Measurements from ENCODE around the gene MUC3A. TPM values are rescaled to one million over a fixed set of nuclear protein-coding genes. Genes with fewer than 3 reads are reported as not detected.
"Not testable (repeated sequence)": the region's sequence is repeated elsewhere in the genome, so short reads cannot be mapped to it uniquely, and the experiment has no call there.

The MUC3A gene
- total RNA-seq, 1 experiment from 2014 or later, result not detected

DNA sequence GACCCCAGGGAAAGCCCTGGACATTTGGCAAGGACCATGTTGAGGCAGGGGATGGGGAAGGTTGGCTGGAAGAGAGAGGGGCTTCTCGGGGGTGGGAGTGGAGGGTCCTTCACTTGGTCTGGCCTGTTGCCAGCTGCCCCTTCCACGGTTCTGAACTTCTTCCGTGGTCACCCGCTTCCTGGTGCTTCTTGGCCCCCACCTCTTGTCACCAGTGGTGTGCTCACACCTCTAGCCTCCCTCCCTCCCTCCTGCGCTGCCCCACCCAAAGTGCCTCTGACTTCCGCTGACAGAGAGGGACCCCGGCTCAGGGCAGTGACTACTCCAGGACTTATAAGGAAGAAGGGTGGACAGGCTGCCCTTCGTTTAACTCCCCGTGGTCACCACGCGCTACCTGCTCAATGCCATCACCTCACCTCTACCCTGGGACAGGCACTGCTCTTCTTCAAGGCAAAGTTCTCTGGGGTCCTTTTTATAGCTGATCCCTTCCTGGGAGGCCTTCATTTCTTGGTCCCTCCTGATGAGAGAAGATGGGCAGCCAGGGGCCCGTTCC is 19.8 kb downstream of the MUC3A start, which contains the start of gene MUC12:
MUC12 (plus strand) TSS at position 500 of the 550 bp plus-strand sequence. CDS start 58 bp downstream, outside the sequence.
- no peak for DNase-seq (ENCODE audit: low read depth)

DNA sequence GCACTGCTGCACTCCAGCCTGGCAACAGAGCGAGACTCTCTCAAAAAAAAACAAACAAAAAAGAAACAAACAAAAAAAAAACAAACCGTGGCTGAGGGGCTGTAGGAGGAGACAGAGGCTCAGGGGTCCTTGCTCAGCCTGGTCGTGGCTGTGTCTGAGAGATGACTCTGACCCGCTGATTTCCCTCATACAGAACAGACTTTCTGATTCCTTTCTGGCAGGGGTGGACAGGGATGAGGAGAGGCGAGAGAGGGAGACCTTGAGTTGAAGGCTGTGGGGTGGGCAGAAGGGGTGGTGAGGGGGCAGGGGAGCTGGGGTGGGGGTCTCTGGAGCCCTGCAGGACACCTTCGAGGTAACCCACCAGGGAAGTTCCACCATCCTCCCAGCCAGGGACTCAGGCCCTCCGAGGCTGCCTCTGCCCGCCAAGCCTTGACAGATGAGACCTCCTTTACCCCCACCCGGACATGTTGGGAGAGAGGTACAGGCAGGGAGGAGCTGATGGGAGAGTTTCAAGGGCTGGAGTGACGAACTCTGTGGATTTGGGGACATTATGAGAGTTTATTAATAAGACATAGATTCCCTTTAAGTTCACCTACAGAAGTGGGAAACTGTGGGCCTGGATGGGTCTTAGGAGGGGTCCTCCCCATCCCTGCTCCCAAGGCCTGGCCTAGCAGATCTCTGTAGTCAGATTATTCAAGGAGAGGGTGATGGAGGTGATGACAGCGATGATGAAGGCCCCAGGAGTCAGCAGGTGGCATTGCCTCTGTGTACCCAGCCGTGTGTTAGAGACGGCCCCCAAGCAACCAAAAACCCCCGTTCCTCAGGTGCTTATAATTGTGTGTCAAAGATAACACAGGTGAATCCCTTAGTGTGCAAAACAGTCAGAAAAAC is 22.0 kb downstream of the MUC3A start:
- DNase-seq (ENCODE audit: low read depth), result no peak

DNA sequence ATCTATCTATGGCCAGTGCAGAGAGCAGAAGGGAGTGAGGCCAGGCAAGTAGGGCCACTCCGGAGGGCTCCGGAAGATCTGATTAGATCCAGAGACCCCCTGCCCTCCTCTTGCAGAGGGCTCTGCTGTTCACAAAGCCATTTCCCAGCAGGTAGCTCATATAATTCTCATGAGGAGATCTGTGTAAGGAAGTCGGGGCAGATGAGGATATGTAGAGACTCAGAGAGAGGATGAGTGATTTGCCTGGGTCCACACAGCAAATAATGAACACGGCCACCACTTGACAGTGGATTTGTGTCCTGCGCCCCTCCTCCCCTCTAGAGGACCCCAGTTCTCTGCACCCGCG is 22.6 kb downstream of the MUC3A start:
- DNase-seq (ENCODE audit: low read depth), result no peak

- no peak for DNase-seq (ENCODE audit: low read depth)
Measured at GRCh38 chr7:100974021-100974420, 24.7 kb downstream of the MUC3A start.

DNA sequence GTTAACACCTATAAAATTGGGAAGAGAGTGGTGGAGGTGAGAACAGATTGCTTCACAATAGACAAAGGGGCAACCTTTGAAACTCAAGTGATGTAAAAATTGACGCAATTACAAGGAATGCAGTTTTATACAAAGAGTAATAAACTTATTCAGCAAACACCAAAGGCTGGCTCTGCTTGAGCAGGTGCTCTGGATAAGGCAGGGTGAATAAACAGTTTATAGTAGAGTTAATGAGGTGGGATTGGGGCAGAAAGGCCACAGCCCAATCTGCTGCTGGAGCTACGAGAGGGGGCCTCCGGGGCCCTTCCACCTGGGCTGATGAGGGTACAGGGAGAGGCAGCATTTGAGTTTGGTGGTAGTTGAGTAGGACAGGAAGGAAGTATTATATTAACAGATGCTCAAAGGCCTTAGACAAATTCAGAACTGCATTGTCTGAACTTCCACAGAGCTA is 26.1 kb downstream of the MUC3A start:
- no peak for DNase-seq (ENCODE audit: low read depth)

DNA sequence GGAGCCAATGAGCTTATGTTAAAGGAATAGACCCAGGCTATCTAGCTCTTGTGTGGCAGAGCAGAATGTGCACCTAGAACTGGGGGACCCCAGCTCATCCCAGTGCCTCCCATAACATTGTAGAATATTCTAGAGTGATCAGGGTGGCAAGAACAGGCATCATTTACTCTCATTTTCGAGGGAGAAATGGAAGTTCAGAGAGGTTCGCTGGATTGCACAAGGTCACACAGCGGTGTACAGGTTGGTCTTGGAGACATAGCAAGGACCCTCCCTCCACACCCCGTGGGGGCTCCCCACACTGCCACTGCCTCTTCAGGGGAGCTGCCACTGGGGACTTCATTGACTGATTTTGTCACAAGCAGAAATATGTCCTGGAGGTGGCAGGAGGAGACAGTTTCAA is 29.0 kb downstream of the MUC3A start:
- DNase-seq (ENCODE audit: low read depth), result no peak

DNA sequence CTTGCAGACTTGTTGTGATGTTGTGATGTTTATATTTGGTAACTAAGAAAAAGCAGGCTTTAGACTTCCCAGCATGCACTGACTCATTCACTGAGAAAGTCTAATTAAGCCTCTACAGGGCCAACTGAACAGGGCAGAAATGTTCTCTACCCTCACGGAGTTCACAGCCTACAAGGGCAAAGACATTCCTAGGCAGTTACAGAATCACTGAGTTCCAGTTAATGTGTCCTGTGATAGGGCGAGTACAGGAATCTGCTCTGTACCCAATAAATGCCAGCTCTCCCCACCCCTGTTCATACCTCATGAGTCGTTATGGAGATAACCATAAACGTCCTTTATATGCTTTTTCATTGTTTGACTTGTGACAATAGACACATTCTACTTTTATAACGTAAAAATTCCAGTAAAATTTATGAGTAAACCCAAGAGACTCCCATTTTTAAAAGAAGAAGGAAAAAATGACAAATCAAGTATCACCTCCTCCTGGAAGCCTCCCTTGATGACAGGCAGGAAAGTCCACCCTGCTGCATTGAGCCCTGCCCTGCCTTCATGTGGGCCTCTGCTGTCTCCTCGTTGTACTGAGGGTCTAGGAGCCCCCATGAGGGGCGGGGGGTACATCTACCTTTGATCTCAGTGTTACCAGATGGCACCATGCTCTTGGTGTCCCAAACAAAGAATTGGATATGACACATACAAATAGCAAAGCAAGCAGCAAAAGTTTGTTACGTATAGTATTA is 34.3 kb downstream of the MUC3A start:
- DNase-seq (ENCODE audit: low read depth), result peak; percentile 77

- not testable (repeated sequence) for DNase-seq (ENCODE audit: low read depth)
Measured at GRCh38 chr7:100984241-100984918, 35.0 kb downstream of the MUC3A start.

DNA sequence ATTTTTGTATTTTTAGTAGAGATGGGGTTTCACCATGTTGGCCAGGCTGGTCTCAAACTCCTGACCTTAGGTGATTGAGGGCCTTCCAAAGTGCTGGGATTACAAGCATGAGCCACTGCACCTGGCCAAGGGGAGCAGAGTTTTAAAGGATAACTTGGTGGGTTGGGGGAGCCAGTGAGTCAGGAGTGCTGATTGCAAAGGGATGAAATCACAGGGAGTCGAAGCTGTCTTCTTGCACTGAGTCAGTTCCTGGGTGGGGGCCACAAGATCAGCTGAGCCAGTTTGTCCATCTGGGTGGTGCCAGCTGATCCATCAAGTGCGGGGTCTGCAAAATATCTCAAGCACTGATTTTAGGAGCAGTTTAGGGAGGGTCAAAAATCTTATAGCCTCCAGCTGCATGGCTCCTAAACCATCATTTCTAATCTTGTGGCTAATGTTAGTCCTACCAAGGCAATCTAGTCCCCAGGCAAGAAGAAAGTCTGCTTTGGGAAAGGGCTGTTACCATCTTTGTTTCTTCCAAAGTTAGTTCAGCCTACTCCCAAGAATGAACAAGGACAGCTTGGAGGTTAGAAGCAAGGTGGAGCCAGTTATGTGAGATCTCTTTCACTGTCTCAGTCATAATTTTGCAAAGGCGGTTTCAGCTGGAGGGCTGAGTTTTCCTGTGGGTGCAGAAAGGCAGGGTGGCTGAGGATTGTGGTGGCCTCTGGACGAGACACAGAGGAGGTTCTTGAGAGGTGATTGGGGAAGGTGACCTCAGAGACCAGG is 35.9 kb downstream of the MUC3A start:
- DNase-seq (ENCODE audit: low read depth), result peak; percentile 20

- DNase-seq (ENCODE audit: low read depth), result no peak
Measured at GRCh38 chr7:100991631-100992030, 42.3 kb downstream of the MUC3A start.

GRCh38 chr7:100992280-100992679 is 42.9 kb downstream of the MUC3A start:
- DNase-seq (ENCODE audit: low read depth), result not testable (repeated sequence)

- DNase-seq (ENCODE audit: low read depth), result not testable (repeated sequence)
Measured at GRCh38 chr7:100994671-100995070, 45.3 kb downstream of the MUC3A start.

GRCh38 chr7:100998530-100998929 is 49.2 kb downstream of the MUC3A start:
- not testable (repeated sequence) for DNase-seq (ENCODE audit: low read depth)

DNA sequence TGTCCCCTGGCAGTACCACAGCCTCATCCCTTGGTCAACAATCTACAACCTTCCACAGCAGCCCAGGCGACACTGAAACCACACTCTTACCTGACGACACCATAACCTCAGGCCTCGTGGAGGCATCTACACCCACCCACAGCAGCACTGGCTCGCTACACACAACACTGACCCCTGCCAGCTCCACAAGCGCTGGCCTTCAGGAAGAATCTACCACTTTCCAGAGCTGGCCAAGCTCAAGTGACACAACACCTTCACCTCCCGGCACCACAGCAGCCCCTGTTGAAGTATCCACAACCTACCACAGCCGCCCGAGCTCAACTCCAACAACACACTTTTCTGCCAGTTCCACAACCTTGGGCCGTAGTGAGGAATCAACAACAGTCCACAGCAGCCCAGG is 50.0 kb downstream of the MUC3A start:
- not testable (repeated sequence) for DNase-seq (ENCODE audit: low read depth)

DNA sequence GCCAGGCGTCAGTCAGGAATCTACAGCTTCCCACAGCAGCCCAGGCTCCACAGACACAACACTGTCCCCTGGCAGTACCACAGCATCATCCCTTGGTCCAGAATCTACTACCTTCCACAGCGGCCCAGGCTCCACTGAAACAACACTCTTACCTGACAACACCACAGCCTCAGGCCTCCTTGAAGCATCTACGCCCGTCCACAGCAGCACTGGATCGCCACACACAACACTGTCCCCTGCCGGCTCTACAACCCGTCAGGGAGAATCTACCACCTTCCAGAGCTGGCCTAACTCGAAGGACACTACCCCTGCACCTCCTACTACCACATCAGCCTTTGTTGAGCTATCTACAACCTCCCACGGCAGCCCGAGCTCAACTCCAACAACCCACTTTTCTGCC is 50.7 kb downstream of the MUC3A start:
- DNase-seq (ENCODE audit: low read depth), result not testable (repeated sequence)

- not testable (repeated sequence) for DNase-seq (ENCODE audit: low read depth)
Measured at GRCh38 chr7:101002333-101002732, 53.0 kb downstream of the MUC3A start.

- DNase-seq (ENCODE audit: low read depth), result not testable (repeated sequence)
Measured at GRCh38 chr7:101007361-101007760, 58.0 kb downstream of the MUC3A start.

DNA sequence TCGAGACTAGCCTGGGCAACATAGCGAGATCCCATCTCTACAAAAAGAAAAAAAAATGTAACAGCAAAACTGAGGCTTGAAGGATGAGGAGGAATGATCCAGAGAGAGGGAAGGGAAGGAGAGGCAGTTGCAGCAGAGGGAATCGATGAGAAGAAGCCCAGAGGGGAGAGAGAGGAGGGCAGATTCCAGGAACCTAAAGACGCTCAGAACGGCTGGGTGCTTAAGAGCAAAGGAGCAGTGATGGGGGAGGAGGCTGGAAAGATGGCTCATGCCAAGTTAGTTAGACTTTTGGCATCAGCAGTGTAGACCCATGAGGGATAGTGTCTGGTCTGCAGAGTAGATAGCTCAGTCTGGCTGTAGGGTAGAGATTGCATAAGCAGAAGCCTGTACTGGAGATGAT is 60.3 kb downstream of the MUC3A start:
- no peak for DNase-seq (ENCODE audit: low read depth)

GRCh38 chr7:101012931-101013330 is 63.6 kb downstream of the MUC3A start:
- DNase-seq (ENCODE audit: low read depth), result no peak

DNA sequence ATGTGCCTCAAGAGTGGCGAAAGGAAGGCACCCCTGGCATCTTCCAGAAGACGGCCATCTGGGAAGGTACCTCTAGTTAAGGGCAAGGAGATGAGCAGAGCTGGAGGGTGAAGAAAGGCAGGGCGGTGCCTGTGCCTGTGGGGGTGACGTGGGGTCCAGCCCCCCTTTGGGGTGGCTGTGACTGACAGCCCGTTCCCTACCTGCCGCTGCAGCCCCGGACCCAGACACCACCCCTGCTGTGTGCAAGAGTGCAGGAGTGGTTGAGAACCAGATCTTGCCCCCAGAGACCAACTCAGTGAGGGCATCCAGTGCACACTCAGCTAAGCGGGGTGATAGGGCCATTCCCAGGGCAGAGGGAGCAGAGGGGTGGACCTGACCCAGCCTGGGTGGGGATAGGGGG is 66.3 kb downstream of the MUC3A start:
- DNase-seq (ENCODE audit: low read depth), result no peak
